Measurements from ENCODE around the gene GNAZ.

Gene GNAZ

GRCh38 chr22:23157560-23158515 is 87.5 kb downstream of the GNAZ start:
- no peak overlapping the region for H3K4me3 ChIP-seq (ENCODE audit: low read depth, low read length)
- H3K36me3 ChIP-seq (ENCODE audit: control insufficient read depth, insufficient read depth, low read length) = peaks cover 3% of the 10 kb centered on the region
- no peaks in the 10 kb centered on the region for H3K27me3 ChIP-seq (ENCODE audit: control insufficient read depth, insufficient read depth, low read length)
- H3K9ac ChIP-seq (ENCODE audit: low read depth, low read length) = no peak overlapping the region
- no peaks in the 10 kb centered on the region for H3K4me1 ChIP-seq (ENCODE audit: control insufficient read depth, insufficient read depth, low read length)
- no peaks in the 10 kb centered on the region for H3K9me3 ChIP-seq (ENCODE audit: control insufficient read depth, insufficient read depth, low read length)

DNA sequence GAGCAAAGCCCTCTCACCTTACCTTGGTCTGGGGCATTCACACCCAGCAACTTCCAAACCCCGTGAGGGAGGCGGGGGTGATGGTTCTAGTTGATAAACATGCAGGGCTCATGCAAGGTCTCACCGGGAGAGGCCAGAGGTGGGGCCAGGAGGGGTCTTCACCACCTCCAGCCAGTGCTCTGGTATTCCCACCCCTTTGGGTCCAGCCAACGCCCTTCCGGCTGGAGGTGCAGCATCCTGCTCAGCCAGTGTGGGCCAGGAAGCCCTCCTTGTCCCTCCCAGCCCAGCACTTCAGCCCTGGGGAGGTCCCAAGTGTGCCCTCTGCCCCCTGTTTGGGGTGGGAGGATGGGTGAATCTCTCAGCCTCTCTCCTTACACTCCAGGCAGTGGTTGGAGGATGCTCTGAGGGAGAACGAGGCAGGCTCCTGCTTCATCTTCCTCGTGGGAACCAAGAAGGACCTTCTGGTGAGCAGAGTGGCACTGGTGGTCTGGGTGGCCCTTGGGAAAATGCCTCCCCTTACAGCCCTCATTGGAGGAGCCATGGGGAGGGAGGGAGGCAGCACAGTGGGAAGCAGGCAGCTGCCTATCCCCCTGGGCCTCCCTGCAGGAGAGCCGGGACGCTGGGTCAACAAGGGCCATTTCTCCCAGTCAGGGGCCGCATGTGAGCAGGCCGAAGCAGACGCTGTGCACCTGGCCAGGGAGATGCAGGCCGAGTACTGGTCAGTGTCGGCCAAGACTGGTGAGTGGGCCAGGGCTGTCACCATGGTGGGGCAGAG is 88.4 kb downstream of the GNAZ start:
- H3K36me3 ChIP-seq (ENCODE audit: control insufficient read depth, insufficient read depth, low read length) = peaks cover 3% of the 10 kb centered on the region
- no peak overlapping the region for H3K9ac ChIP-seq (ENCODE audit: low read depth, low read length)
- no peak overlapping the region for H3K4me3 ChIP-seq (ENCODE audit: low read depth, low read length)
- H3K9me3 ChIP-seq (ENCODE audit: control insufficient read depth, insufficient read depth, low read length) = no peaks in the 10 kb centered on the region
- H3K4me1 ChIP-seq (ENCODE audit: control insufficient read depth, insufficient read depth, low read length) = no peaks in the 10 kb centered on the region
- H3K27me3 ChIP-seq (ENCODE audit: control insufficient read depth, insufficient read depth, low read length) = no peaks in the 10 kb centered on the region

DNA sequence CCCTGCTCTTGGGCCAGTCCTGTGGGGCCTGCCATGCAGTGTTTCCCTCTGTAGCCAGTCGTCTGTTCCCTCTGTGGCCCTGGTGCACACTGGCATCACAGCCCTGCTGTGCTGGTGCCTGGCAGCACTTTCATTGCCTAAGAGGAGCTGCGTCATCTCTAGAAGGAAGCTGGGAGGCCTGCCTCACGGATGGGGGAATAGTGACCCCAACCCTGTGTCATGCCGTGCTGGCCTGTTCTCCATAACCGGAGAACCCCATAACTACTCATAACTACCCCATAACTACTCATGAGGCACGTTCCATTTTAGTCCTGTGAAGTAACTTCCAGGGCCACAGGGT is 88.9 kb downstream of the GNAZ start:
- no peaks in the 10 kb centered on the region for H3K36me3 ChIP-seq (ENCODE audit: control insufficient read depth, insufficient read depth, low read length)
- H3K9me3 ChIP-seq (ENCODE audit: control insufficient read depth, insufficient read depth, low read length) = no peaks in the 10 kb centered on the region
- no peak overlapping the region for H3K9ac ChIP-seq (ENCODE audit: low read depth, low read length)
- no peaks in the 10 kb centered on the region for H3K4me1 ChIP-seq (ENCODE audit: control insufficient read depth, insufficient read depth, low read length)
- H3K27me3 ChIP-seq (ENCODE audit: control insufficient read depth, insufficient read depth, low read length) = no peaks in the 10 kb centered on the region
- no peak overlapping the region for H3K4me3 ChIP-seq (ENCODE audit: low read depth, low read length)

DNA sequence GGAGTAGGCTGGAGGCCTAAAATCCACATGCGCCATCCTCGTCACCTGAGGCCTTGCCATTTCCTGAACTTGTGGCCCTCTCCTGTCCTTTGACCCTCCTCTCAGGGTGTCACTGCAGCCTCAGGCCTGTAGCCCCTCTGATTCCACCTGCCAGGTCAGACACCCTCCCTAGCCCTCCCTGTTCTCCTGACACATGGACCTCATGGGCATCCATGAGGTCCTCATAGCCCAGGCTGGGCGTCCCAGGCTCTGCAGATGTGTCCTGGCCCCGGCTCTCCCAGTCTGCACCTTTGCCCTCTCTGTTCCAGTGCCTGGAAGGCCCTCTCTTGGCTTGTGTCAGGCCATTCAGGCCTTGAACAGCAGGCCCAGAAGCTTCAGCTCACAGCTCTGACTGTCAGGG is 90.7 kb downstream of the GNAZ start:
- H3K9ac ChIP-seq (ENCODE audit: low read depth, low read length) = peak overlapping the region; percentile 37
- no peak overlapping the region for H3K4me3 ChIP-seq (ENCODE audit: low read depth, low read length)
- H3K4me1 ChIP-seq (ENCODE audit: control insufficient read depth, insufficient read depth, low read length) = no peaks in the 10 kb centered on the region
- H3K9me3 ChIP-seq (ENCODE audit: control insufficient read depth, insufficient read depth, low read length) = no peaks in the 10 kb centered on the region
- no peaks in the 10 kb centered on the region for H3K36me3 ChIP-seq (ENCODE audit: control insufficient read depth, insufficient read depth, low read length)
- H3K27me3 ChIP-seq (ENCODE audit: control insufficient read depth, insufficient read depth, low read length) = no peaks in the 10 kb centered on the region

DNA sequence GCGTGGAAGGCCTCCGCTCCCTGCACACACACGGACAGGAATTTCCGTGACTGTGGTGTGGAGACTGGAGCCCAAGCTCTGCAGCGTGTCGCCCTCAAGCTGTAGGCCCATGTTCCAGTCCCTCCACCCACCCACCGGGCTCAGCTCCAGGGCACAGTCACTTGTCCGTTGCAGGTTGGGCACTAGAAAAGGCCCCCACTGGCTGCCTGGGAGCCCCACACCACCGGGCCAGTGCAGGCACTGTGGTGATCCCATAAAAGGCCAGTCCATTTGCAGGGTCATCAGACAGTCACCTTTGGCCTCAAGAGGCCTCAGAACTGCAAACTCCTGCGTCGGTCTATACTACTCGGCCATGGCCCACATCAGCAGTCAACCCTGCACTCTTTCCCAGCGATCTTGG is 91.3 kb downstream of the GNAZ start:
- Histone ChIP-seq H3K4me3 (ENCODE audit: low read depth, low read length) (no peak overlapping the region), H3K9me3 (ENCODE audit: control insufficient read depth, insufficient read depth, low read length) (no peaks in the 10 kb centered on the region), H3K27me3 (ENCODE audit: control insufficient read depth, insufficient read depth, low read length) (no peaks in the 10 kb centered on the region), H3K4me1 (ENCODE audit: control insufficient read depth, insufficient read depth, low read length) (no peaks in the 10 kb centered on the region), H3K9ac (ENCODE audit: low read depth, low read length) (no peak overlapping the region), H3K36me3 (ENCODE audit: control insufficient read depth, insufficient read depth, low read length) (no peaks in the 10 kb centered on the region)

DNA sequence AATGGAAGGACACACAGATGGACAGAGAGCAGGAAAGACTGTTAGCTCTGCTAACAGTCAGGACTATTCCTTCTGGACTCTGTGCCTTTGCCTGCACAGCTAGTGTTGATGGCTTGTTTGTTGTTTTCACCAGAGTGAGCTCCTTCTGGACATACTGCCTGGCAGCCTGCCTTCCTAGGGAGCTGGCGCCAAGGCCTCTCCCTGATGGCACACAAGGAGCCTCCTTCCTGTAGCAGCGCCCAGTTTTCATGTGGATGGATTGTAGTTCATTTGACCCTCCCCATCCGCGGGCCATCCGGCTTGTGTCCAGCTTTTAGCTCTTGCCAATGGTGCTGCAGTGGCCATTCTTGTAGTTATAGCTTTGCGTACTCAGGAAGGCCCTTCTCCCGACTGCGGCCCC is 93.3 kb downstream of the GNAZ start:
- no peaks in the 10 kb centered on the region for H3K27me3 ChIP-seq (ENCODE audit: control insufficient read depth, insufficient read depth, low read length)
- no peak overlapping the region for H3K4me3 ChIP-seq (ENCODE audit: low read depth, low read length)
- H3K9me3 ChIP-seq (ENCODE audit: control insufficient read depth, insufficient read depth, low read length) = no peaks in the 10 kb centered on the region
- no peaks in the 10 kb centered on the region for H3K36me3 ChIP-seq (ENCODE audit: control insufficient read depth, insufficient read depth, low read length)
- H3K9ac ChIP-seq (ENCODE audit: low read depth, low read length) = no peak overlapping the region
- no peaks in the 10 kb centered on the region for H3K4me1 ChIP-seq (ENCODE audit: control insufficient read depth, insufficient read depth, low read length)

DNA sequence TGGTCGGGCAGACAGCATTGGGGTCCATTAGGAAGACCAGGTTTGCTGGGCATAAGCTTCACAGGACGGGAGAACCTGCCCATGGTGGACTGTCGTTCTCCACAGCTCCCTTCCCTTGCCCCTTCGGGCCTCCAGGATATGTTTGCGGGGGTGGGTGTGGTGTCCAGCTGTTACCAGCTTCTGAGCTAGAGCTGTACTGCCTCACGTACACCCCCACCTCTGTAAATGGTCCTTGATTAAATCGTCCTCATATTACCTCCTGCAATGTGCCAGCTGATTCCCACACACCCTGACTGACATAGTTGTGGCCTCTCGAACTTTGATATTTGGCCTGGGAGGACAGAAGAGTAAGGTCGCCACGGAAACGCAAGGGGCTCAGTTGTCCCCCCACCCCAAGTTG is 93.8 kb downstream of the GNAZ start:
- Histone ChIP-seq H3K4me3 (ENCODE audit: low read depth, low read length) (no peak overlapping the region), H3K36me3 (ENCODE audit: control insufficient read depth, insufficient read depth, low read length) (no peaks in the 10 kb centered on the region), H3K9me3 (ENCODE audit: control insufficient read depth, insufficient read depth, low read length) (no peaks in the 10 kb centered on the region), H3K4me1 (ENCODE audit: control insufficient read depth, insufficient read depth, low read length) (no peaks in the 10 kb centered on the region), H3K27me3 (ENCODE audit: control insufficient read depth, insufficient read depth, low read length) (no peaks in the 10 kb centered on the region), H3K9ac (ENCODE audit: low read depth, low read length) (no peak overlapping the region)

DNA sequence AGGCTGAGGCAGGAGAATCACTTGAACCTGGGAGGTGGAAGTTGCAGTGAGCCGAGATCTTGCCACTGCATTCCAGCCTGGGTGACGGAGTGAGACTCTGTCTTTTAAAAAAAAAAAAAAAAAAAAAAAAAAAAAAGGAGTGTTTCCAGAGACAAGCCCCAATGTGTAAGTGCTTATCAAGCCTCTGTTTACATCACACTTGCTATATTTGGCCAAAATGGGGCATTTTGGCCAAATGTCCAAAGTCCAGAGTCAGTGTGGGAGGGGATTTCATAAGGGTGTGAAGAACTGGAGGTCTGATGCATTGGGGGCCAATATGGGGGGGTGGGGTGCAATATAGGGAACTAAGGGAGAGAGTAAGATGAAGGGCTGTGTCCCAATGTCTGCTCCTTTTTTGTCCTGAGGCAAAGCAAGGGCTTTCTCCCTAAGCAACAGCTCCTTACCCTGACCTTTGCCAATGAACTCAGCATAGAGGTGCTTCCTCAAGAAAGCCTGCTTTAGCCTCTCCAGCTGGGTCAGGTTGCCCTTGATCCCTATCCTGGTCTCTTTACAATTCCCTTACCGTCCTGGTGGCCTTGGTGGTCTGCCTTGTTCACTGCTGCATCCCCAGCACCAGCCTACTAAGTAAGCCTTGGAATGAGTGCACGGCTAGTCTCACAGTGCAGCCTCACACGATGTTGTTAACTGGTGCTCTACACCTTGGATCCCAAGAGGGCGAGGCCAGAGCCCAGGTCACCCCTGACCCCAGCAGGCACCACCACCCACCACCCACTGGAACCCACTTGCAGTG is 95.9 kb downstream of the GNAZ start:
- H3K4me1 ChIP-seq (ENCODE audit: control insufficient read depth, insufficient read depth, low read length) = no peaks in the 10 kb centered on the region
- H3K27me3 ChIP-seq (ENCODE audit: control insufficient read depth, insufficient read depth, low read length) = no peaks in the 10 kb centered on the region
- H3K9me3 ChIP-seq (ENCODE audit: control insufficient read depth, insufficient read depth, low read length) = no peaks in the 10 kb centered on the region
- no peak overlapping the region for H3K9ac ChIP-seq (ENCODE audit: low read depth, low read length)
- H3K36me3 ChIP-seq (ENCODE audit: control insufficient read depth, insufficient read depth, low read length) = no peaks in the 10 kb centered on the region
- no peak overlapping the region for H3K4me3 ChIP-seq (ENCODE audit: low read depth, low read length)

- Histone ChIP-seq H3K9ac (ENCODE audit: low read depth, low read length) (no peak overlapping the region), H3K27me3 (ENCODE audit: control insufficient read depth, insufficient read depth, low read length) (no peaks in the 10 kb centered on the region)
These were observed 96.7 kb downstream of the GNAZ start for GRCh38 chr22:23166841-23167616.

GRCh38 chr22:23168391-23169042 is 98.2 kb downstream of the GNAZ start:
- H3K36me3 ChIP-seq (ENCODE audit: control insufficient read depth, insufficient read depth, low read length) = no peaks in the 10 kb centered on the region
- no peaks in the 10 kb centered on the region for H3K9me3 ChIP-seq (ENCODE audit: control insufficient read depth, insufficient read depth, low read length)
- no peaks in the 10 kb centered on the region for H3K27me3 ChIP-seq (ENCODE audit: control insufficient read depth, insufficient read depth, low read length)
- H3K9ac ChIP-seq (ENCODE audit: low read depth, low read length) = no peak overlapping the region
- H3K4me3 ChIP-seq (ENCODE audit: low read depth, low read length) = no peak overlapping the region
- H3K4me1 ChIP-seq (ENCODE audit: control insufficient read depth, insufficient read depth, low read length) = no peaks in the 10 kb centered on the region

More at GRCh38 chr22:23166841-23167616, 96.7 kb downstream of the GNAZ start:
- Histone ChIP-seq H3K4me3 (ENCODE audit: low read depth, low read length) (no peak overlapping the region), H3K4me1 (ENCODE audit: control insufficient read depth, insufficient read depth, low read length) (no peaks in the 10 kb centered on the region), H3K36me3 (ENCODE audit: control insufficient read depth, insufficient read depth, low read length) (no peaks in the 10 kb centered on the region), H3K9me3 (ENCODE audit: control insufficient read depth, insufficient read depth, low read length) (no peaks in the 10 kb centered on the region)

DNA sequence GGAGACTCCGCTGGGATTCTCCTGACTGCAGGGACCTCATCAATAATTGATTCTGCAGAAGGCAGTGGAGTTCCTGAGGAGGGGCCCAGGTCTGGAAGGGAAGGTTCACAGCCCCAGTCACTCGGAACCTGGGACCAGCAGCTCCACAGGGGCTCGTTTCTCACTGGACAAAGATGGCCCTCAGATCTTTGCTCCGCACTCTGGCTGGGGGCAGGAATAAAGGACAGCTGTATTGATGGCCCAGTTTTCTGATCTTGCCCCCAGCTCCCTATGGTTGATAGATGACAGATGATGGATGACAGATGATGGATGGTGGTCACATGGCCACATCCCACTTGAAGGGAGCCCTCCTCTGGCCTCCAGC is 98.7 kb downstream of the GNAZ start:
- no peak overlapping the region for H3K4me3 ChIP-seq (ENCODE audit: low read depth, low read length)
- H3K9me3 ChIP-seq (ENCODE audit: control insufficient read depth, insufficient read depth, low read length) = no peaks in the 10 kb centered on the region
- no peaks in the 10 kb centered on the region for H3K4me1 ChIP-seq (ENCODE audit: control insufficient read depth, insufficient read depth, low read length)
- no peak overlapping the region for H3K9ac ChIP-seq (ENCODE audit: low read depth, low read length)
- H3K27me3 ChIP-seq (ENCODE audit: control insufficient read depth, insufficient read depth, low read length) = no peaks in the 10 kb centered on the region
- H3K36me3 ChIP-seq (ENCODE audit: control insufficient read depth, insufficient read depth, low read length) = no peaks in the 10 kb centered on the region

Data from iPS-15b (cell line).